ENCODE data around the gene C20orf204. TPM values are rescaled to one million over a fixed set of nuclear protein-coding genes. Genes with fewer than 3 reads are reported as not detected.

Gene C20orf204
- total RNA-seq, 2 donors from 2014 or later: 4.0 to 4.1 TPM

GRCh38 chr20:64073476-64074183, 37.6 kb downstream of the C20orf204 start:
- no peak overlapping the region for H3K4me3 Mint-ChIP-seq

GRCh38 chr20:64074184-64074789, 38.3 kb downstream of the C20orf204 start:
- no peaks in the 10 kb centered on the region for H3K27me3 Mint-ChIP-seq (ENCODE audit: insufficient read depth)
- no peak for DNase-seq
- H3K27me3 ChIP-seq (ENCODE audit: control insufficient read depth, insufficient read depth, low read length, poor library complexity, severe bottlenecking): no peaks in the 10 kb centered on the region
- peaks cover 4% of the 10 kb centered on the region for H3K36me3 Mint-ChIP-seq (ENCODE audit: low read depth)
- no peak overlapping the region for H3K27ac ChIP-seq (ENCODE audit: low read depth, low read length)
- no peak overlapping the region for H3K4me3 ChIP-seq (ENCODE audit: low read length)
- no peaks in the 10 kb centered on the region for H3K36me3 ChIP-seq (ENCODE audit: control insufficient read depth, insufficient read depth, low read length)
- no peaks in the 10 kb centered on the region for H3K9me3 Mint-ChIP-seq
- no peak overlapping the region for H3K4me3 Mint-ChIP-seq
- TF ChIP-seq CTCF (conservative IDR thresholded peaks at IDR 0.05): no peak
- no peak overlapping the region for H3K9ac ChIP-seq (ENCODE audit: extremely low read depth, low read length, poor library complexity, severe bottlenecking)
- no peaks in the 10 kb centered on the region for H3K9me3 ChIP-seq (ENCODE audit: control insufficient read depth, low read length)
- H3K4me1 Mint-ChIP-seq: peaks cover 3% of the 10 kb centered on the region
- 93 to 97% methylated on average over 27 to 28 of the region's 28 CpGs for WGBS, 2 experiments (ENCODE audit: insufficient coverage in 1 of 2, insufficient read length in 1 of 2)
- no peak overlapping the region for H3K27ac Mint-ChIP-seq
- no peaks in the 10 kb centered on the region for H3K4me1 ChIP-seq (ENCODE audit: control insufficient read depth, insufficient read depth, low read length)

More at GRCh38 chr20:64073476-64074183, 37.6 kb downstream of the C20orf204 start:
- Histone ChIP-seq H3K27ac (ENCODE audit: low read depth, low read length) (no peak overlapping the region), H3K4me1 (ENCODE audit: control insufficient read depth, insufficient read depth, low read length) (no peaks in the 10 kb centered on the region), H3K9me3 (ENCODE audit: control insufficient read depth, low read length) (no peaks in the 10 kb centered on the region), H3K27me3 (ENCODE audit: control insufficient read depth, insufficient read depth, low read length, poor library complexity, severe bottlenecking) (no peaks in the 10 kb centered on the region), H3K4me3 (ENCODE audit: low read length) (no peak overlapping the region), H3K36me3 (ENCODE audit: control insufficient read depth, insufficient read depth, low read length) (no peaks in the 10 kb centered on the region), H3K9ac (ENCODE audit: extremely low read depth, low read length, poor library complexity, severe bottlenecking) (no peak overlapping the region)
- Mint-ChIP-seq H3K27me3 (ENCODE audit: insufficient read depth) (no peaks in the 10 kb centered on the region), H3K36me3 (ENCODE audit: low read depth) (peaks cover 4% of the 10 kb centered on the region), H3K27ac (no peak overlapping the region), H3K4me1 (no peaks in the 10 kb centered on the region), H3K9me3 (no peaks in the 10 kb centered on the region)
- WGBS, 2 experiments (ENCODE audit: insufficient coverage in 1 of 2, insufficient read length in 1 of 2): 92 to 100% methylated on average over 9 to 37 of the region's 37 CpGs
- DNase-seq: no peak
- TF ChIP-seq CTCF (conservative IDR thresholded peaks at IDR 0.05): no peak

GRCh38 chr20:64074963-64075362, 39.0 kb downstream of the C20orf204 start:
- H3K9ac ChIP-seq (ENCODE audit: extremely low read depth, low read length, poor library complexity, severe bottlenecking): no peak overlapping the region
- H3K27ac ChIP-seq (ENCODE audit: low read depth, low read length): no peak overlapping the region
- H3K4me1 ChIP-seq (ENCODE audit: control insufficient read depth, insufficient read depth, low read length): no peaks in the 10 kb centered on the region
- Mint-ChIP-seq H3K9me3 (no peaks in the 10 kb centered on the region), H3K27me3 (ENCODE audit: insufficient read depth) (no peaks in the 10 kb centered on the region), H3K27ac (no peak overlapping the region), H3K36me3 (ENCODE audit: low read depth) (peaks cover 4% of the 10 kb centered on the region), H3K4me1 (peaks cover 3% of the 10 kb centered on the region), H3K4me3 (no peak overlapping the region)
- TF ChIP-seq CTCF (conservative IDR thresholded peaks at IDR 0.05): no peak
- DNase-seq: no peak
- no peaks in the 10 kb centered on the region for H3K27me3 ChIP-seq (ENCODE audit: control insufficient read depth, insufficient read depth, low read length, poor library complexity, severe bottlenecking)
- 94 to 96% methylated on average over 8 of the region's 8 CpGs for WGBS, 2 experiments (ENCODE audit: insufficient coverage in 1 of 2, insufficient read length in 1 of 2)
- no peaks in the 10 kb centered on the region for H3K36me3 ChIP-seq (ENCODE audit: control insufficient read depth, insufficient read depth, low read length)
- H3K9me3 ChIP-seq (ENCODE audit: control insufficient read depth, low read length): no peaks in the 10 kb centered on the region
- H3K4me3 ChIP-seq (ENCODE audit: low read length): no peak overlapping the region
